ENCODE data around the gene BPIFB3. TPM values are rescaled to one million over a fixed set of nuclear protein-coding genes. Genes with fewer than 3 reads are reported as not detected.
"Not testable (repeated sequence)": the region's sequence is repeated elsewhere in the genome, so short reads cannot be mapped to it uniquely, and the experiment has no call there.

BPIFB3 gene
- total and polyA plus RNA-seq, 11 donors: not detected

DNA sequence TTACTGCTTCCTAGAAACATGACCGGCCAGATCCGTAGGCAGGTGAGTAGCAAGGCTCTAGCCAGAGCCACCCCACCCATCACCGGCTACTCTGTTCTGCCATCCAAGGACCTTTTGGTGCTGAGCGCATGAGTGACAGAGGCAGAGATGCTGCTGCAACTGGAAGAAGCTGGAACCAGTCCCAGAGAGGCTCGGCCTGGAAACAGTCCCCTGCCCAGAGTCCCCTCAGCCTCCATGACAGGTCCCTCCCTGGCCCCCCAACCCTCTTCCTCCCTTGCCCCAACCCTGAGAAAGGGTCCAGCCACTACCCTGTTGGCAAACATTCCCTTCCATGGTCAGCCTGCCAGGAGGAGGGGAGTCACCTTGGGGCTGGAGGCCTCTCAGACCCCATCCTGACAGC lies 57.6 kb downstream of the BPIFB3 start:
- peaks cover 0 to under 1% (median 0%) of the 10 kb centered on the region in 12 donors for H3K4me1 ChIP-seq
- no peak overlapping the region for H3K4me3 ChIP-seq
- TF ChIP-seq, protein P1, sequence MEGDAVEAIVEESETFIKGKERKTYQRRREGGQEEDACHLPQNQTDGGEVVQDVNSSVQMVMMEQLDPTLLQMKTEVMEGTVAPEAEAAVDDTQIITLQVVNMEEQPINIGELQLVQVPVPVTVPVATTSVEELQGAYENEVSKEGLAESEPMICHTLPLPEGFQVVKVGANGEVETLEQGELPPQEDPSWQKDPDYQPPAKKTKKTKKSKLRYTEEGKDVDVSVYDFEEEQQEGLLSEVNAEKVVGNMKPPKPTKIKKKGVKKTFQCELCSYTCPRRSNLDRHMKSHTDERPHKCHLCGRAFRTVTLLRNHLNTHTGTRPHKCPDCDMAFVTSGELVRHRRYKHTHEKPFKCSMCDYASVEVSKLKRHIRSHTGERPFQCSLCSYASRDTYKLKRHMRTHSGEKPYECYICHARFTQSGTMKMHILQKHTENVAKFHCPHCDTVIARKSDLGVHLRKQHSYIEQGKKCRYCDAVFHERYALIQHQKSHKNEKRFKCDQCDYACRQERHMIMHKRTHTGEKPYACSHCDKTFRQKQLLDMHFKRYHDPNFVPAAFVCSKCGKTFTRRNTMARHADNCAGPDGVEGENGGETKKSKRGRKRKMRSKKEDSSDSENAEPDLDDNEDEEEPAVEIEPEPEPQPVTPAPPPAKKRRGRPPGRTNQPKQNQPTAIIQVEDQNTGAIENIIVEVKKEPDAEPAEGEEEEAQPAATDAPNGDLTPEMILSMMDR (IDR thresholded peaks at IDR 0.05): no peak
- no peak for TF ChIP-seq POLR2A (IDR thresholded peaks at IDR 0.05)
- peaks cover 0 to 4% (median 0%) of the 10 kb centered on the region in 9 donors for H3K27me3 ChIP-seq
- no peak overlapping the region for H3K27ac ChIP-seq
- intact Hi-C loops (cut with DNase I): no loop called here
- WGBS, 4 donors: 83 to 94% (median 91%) methylated on average over 2 to 5 of the region's 5 CpGs
- DNase-seq (no peak), ATAC-seq (no peak)
- H3K36me3 ChIP-seq: no peaks in the 10 kb centered on the region
- H3K9me3 ChIP-seq: no peaks in the 10 kb centered on the region

DNA sequence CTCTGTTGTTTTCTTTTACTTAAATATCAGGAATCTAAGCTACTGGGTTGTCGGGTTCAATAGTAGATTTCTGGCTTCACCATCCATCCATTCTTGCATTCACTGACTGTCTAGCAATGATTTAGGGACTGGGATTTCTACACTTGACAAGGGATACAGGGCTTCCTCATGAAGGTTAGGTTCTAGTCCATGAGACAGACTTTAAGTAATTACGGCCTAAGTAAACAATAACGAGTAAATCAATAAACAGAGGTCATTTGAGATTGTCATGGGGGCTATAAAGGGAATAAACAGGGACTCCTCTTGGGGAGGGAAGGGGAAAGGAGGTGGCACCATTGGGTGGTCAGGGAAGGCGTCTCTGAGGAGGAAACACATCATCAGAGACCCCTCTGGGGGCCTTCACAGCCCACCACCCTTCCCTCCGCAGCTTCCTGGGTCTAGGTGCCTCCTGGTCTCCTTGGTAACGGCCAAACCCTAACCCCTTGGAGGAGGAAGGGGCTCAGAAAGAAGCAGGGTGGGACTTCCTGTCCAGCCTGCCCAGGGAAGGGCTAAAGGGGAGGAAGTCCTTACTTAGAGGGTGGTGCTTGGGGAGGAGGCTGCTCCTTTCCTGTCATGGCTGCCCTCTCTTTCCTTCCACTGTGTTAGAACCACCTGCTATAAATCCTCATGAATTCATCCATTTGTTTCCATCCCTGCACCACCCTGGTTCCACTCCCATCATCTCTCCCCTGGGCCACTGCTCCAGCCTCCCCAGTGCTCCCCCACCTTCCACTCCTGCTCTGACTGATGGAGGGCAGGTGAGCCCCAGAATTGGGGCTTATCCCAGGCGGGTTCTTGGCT lies 59.1 kb downstream of the BPIFB3 start:
- Histone ChIP-seq H3K4me1 (no peaks in the 10 kb centered on the region), H3K4me3 (no peak overlapping the region), H3K27ac (no peak overlapping the region), H3K36me3 (no peaks in the 10 kb centered on the region), H3K27me3 (peaks cover 0 to 4% (median 0%) of the 10 kb centered on the region in 9 donors), H3K9me3 (no peaks in the 10 kb centered on the region)
- ATAC-seq (no peak), DNase-seq (no peak)
- TF ChIP-seq POLR2A (IDR thresholded peaks at IDR 0.05): no peak
- TF ChIP-seq, protein P1 (IDR thresholded peaks at IDR 0.05): no peak
- WGBS, 4 donors: 81 to 87% (median 86%) methylated on average over 7 of the region's 7 CpGs
- intact Hi-C loops (cut with DNase I): no loop called here

DNA sequence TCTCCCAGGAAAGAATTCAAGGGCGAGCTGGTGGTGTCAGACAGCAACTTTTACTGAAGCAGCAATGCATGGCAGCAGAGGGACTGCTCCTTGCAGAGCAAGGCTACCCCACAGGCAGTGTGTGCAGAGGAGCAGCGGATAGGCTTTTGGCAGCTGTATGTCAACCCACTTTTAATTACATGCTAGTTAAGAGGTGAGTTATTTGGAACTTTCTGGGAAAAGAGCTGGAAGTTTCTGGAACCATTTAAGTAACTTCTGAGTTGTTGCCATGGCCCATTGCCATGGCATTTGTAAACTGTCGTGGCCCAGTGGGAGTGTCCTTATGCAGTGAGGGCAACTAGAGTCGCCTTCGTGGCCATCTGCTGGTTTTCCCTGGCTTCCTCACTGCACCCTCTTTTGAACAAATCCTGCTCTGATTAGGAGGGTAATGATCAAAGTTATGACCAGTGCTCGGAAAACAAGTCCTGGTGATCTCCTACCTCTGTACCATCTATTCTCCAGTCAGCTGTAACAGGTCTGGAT lies 59.7 kb downstream of the BPIFB3 start:
- Histone ChIP-seq H3K27ac (no peak overlapping the region), H3K9me3 (no peaks in the 10 kb centered on the region), H3K27me3 (peaks cover 0 to 4% (median 0%) of the 10 kb centered on the region in 9 donors), H3K4me1 (no peaks in the 10 kb centered on the region), H3K4me3 (no peak overlapping the region), H3K36me3 (no peaks in the 10 kb centered on the region)
- no peak for ATAC-seq
- DNase-seq: no peak
- TF ChIP-seq, protein P1 (IDR thresholded peaks at IDR 0.05): no peak
- TF ChIP-seq POLR2A (IDR thresholded peaks at IDR 0.05): no peak
- WGBS, 4 donors: 76 to 85% (median 80%) methylated on average over 6 of the region's 6 CpGs
- intact Hi-C loops (cut with DNase I): no loop called here

DNA sequence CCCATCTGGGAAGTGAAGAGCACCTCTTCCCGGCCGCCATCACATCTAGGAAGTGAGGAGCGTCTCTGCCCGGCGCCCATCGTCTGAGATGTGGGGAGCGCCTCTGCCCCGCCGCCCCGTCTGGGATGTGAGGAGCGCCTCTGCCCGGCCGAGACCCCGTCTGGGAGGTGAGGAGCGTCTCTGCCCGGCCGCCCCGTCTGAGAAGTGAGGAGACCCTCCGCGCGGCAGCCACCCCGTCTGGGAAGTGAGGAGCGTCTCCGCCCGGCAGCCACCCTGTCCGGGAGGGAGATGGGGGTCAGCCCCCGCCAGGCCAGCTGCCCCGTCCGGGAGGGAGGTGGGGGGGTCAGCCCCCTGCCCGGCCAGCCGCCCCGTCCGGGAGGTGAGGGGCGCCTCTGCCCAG lies 61.8 kb downstream of the BPIFB3 start:
- 94 to 100% (median 95%) methylated on average over 14 to 33 of the region's 34 CpGs for WGBS, 4 donors
- intact Hi-C loops (cut with DNase I); H3K4me1 ChIP-seq; H3K27me3 ChIP-seq; H3K9me3 ChIP-seq; H3K4me3 ChIP-seq; H3K36me3 ChIP-seq; ATAC-seq; DNase-seq; H3K27ac ChIP-seq: not testable (repeated sequence)

Data from heart left ventricle (tissue), 16 donors.